Activated CD4-positive, alpha-beta T cell treated with anti-CD3 and anti-CD28 coated beads, Interleukin-2, amount 50 U/mL, for 4 hours (primary cell): ENCODE results near the gene ARRDC1.
A peak's percentile ranks its signal among the peaks of the same experiment; 100 is the strongest.
"Not testable (repeated sequence)": the region's sequence is repeated elsewhere in the genome, so short reads cannot be mapped to it uniquely, and the experiment has no call there.

Experiments
- DNase-seq, 2 experiments: peaks; one replicate each; pipeline ENCODE4 v3.0.0-alpha.2; 2020

ARRDC1 gene

DNA sequence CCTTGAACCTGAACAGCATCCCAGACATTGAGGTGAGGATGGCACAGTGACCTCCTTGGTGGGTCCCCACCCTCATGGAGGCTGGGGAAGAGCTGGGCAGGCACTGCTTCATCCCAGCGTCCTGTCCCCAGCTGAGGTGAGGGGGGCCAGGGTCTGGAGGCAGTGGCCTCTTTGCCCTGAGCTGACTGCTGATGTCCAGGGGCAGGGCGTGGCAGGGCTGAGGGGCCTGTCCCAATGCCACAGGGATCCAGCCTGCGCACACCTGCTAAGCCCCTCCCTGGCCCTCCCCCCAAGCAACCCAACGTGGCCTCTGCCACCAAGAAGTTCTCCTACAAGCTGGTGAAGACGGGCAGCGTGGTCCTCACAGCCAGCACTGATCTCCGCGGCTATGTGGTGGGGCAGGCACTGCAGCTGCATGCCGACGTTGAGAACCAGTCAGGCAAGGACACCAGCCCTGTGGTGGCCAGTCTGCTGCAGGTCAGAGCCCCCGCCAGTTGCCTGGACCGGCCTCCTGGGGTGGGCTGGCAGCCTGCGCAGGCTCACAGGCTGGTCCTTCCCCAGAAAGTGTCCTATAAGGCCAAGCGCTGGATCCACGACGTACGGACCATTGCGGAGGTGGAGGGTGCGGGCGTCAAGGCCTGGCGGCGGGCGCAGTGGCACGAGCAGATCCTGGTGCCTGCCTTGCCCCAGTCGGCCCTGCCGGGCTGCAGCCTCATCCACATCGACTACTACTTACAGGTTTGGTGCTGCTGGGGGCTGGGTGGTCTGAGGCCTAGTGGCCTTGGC is 8.4 kb downstream of the ARRDC1 start:
- no peak for DNase-seq

DNA sequence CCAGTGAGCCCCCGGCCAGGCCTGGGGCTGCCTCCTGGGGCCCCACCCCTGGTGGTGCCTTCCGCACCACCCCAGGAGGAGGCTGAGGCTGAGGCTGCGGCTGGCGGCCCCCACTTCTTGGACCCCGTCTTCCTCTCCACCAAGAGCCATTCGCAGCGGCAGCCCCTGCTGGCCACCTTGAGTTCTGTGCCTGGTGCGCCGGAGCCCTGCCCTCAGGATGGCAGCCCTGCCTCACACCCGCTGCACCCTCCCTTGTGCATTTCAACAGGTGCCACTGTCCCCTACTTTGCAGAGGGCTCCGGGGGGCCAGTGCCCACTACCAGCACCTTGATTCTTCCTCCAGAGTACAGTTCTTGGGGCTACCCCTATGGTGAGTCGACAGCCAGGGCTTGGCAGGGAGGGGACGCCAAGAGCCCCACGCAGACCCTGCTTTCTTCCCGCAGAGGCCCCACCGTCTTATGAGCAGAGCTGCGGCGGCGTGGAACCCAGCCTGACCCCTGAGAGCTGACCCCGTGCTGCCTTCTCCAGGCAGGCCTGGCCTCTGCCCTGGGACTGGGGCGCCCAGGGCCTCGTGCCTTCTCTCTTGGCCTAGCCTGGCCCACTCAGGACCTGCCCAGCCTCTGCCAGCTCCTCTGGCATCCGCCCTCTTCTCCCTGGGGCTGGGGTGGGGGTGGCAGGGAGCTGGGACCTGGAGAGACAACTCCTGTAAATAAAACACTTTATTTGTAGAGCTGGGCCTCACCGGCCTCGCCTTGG is 9.3 kb downstream of the ARRDC1 start:
- DNase-seq, result no peak

DNA sequence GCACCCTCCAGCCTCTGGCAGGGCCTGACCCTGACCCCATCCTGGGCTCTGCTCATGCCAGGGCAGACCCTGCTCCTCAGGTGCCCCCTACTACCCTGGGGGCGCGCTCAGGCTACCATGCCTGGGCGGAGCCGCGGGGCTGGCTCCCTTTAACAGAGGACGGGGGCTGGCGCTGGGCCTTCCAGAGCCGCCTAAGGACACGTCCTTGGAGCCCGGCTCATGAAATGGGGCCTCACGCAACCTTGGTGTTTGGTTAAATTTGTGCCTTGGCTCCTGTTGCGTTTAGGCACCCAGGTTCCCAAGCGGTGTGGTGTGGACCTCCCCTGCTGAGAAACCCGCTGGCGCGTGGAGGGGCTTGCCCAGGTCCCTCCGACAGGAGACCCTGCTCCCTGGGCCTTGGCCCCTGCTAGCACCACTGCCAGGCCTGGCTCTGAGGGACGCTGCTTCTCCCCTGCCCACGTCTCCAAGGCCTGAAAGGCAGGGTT is 9.9 kb downstream of the ARRDC1 start:
- DNase-seq, result no peak

DNA sequence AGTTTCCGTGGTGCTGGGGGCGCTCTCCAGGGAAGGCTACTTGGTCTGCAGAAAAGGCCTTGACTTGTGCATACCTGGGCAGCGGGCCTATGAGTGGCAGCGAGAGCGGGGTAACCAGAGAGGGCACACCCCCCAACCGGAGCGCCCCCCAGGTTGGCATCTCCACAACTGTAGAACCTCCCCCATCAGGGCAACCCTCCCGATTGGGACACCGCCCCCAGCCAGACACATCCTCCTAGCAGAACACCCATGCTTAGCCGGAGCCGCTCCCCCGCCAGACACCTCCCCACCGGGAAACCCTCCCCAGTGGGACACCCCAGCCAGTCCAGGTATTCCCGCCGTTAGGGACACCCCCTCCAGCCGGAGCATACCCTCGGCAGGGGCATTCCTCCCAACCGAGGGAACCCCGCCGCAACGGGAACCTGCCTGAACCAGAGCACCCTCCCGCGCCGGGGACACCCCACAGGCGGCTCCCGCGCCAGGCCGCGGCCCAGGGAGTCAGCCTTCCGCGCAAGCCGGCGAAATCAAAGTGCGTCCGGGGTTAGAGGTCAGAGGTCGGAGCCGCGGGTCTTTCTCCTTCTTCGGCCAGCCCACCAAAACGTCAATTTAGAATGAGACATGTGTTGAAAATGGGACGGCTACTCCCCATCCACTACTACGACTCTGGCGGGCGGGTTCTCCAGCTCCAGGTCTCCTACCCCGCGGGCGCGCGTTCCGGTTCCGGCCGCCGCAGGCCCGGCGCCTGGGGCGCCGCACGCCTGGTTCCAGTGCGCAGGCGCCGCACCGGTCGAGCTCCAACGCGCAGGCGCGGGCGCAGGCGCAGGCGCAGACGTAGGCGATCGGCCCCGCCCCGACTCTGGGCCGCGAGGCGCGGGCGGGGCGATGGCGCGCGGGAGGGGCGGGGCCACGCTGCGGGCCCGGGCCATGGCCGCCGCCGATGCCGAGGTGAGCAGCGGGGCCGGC is 12.9 kb downstream of the ARRDC1 start, which contains the start of gene EHMT1:
EHMT1 (plus strand) TSS at position 901 of the 963 bp plus-strand sequence; CDS start at position 925, 24 bp downstream.
- DNase-seq, result peak; percentile 83 to 84

DNA sequence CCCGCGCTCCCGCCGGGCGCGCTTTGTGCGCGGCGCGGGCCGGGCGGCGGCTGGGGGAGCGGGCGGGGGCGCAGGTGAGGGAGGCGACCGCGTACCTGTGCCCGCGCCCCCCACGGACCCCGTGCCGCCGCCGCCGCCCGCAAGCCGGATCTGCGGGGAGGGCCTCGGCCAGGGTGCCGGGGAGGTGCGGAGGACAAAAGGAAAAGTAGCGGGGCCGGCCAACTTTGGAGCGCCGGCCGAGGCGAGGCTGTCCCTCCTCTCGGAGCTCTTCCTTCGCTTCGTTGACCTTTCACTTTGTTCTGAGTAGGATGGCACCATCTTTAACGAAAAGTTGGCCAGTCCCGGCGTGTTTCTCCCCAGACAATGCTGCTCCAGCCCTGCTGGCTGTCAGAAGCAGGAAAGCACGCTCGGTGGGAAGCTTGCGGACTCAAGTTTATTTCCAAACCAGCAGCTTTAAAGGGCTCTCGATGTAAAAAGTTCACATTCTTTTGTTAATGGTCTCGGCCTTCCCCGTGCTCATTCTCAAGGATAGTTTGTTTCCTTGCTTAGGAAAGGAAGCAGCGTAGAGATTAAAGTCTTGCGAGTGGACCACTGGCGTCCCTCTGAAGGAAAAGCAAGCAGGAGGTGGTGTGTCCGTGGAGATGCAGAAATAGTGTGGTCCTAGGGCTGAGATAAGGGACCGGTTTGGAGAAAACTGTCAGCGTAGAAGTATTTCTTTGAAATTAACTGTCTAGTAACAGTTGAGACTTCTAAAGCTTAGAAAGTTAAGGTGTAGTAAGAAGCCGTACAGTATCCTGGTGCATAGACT is 14.0 kb downstream of the ARRDC1 start:
- no peak for DNase-seq

DNA sequence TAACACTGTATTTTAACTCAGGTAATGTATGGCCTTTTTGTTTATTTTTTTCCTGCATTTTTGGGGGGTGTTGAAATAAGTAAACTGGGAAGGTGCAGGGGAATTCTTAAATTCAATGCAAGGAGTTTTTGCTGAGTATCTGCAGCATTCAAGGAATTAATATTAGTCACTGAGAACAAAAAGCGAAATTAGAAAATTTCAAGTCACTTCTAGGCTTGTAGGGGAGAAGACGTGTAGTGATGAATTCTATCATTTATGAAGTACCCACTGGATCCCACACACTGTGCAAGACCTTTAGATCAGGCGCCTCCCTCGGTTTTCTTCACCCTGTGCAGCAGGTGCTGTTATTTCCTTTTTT is 14.5 kb downstream of the ARRDC1 start:
- no peak for DNase-seq

DNA sequence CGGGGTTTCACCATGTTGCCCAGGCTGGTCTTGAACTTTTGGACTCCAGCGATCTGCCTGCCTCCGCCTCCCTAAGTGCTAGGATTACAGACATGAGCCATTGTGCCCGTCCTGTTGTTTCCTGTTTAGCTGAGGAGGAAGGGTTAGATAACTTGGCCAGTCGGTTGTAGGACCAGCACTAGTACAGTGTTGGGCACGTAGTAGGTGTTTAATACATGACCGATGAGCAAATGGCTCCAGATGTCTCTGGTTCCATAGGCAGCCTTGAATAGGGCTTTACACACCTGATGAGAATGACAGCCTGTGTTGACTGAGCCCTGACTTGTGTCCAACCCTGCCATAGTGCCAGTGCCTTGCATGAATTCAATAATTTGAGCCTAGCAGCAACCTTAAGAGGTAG is 15.1 kb downstream of the ARRDC1 start:
- DNase-seq, result no peak

DNA sequence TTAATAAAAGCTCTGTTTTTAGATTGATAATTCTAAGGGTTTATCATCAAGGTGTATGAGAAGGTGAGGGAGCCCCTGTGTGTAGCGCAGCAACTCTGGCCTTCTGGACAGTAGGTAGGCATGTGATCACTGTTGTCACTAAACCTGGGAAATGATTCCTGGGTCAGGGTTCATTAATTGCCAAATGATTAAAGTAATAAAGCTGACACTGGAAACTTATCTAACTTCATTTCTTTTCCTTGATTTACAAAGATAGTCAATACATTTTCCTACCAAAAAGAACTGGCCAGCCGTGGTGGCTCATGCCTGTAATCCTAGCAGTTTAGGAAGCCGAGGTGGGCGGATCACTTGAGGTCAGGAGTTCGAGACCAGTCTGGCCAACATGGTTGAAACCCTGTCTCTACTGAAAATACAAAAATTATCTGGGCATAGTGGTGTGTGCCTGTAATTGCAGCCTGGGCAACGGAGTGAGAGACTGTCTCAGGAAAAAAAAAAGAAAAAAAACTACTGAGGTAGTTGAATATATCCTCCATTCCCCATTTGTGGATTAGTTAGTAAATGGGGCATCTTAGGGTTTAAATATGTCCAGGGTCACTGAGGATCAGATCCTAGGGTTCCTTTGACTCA is 15.8 kb downstream of the ARRDC1 start:
- no peak for DNase-seq

DNA sequence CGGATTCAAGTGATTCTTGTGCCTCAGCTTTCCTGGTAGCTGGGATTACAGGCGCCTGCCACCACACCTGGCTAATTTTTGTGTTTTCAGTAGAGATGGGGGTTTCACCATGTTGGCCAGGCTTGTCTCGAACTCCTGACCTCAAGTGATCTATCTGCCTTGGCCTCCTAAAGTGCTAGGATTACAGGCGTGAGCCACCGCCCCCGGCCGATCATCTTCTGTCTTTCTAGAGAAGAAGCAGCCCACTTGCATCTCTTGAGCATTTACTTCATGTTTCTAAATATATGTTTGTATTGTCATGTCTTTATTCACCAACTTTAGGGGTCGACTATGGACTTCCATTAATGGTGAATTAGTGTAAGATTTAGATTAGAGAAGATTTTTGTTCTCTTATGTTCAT is 16.7 kb downstream of the ARRDC1 start:
- DNase-seq, result not testable (repeated sequence)

DNA sequence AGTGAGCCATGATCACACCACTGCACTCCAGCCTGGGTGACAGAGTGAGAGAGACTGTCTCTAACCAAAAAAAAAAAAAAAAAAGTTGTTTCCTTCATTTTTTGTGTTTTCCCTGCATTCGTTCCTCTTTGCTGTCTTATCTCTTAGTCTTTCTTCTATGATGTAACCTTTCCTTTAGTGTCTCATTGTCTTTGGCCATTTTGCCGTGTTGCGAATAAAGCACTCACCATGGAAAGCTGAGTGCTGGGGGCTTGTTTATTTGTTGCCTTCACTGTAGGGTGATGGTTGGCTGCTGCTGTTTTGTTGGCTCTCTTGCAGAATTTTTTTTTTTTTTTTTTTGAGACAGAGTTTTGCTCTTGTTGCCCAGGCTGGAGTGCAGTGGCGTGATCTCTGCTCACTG is 21.0 kb downstream of the ARRDC1 start:
- no peak for DNase-seq

DNA sequence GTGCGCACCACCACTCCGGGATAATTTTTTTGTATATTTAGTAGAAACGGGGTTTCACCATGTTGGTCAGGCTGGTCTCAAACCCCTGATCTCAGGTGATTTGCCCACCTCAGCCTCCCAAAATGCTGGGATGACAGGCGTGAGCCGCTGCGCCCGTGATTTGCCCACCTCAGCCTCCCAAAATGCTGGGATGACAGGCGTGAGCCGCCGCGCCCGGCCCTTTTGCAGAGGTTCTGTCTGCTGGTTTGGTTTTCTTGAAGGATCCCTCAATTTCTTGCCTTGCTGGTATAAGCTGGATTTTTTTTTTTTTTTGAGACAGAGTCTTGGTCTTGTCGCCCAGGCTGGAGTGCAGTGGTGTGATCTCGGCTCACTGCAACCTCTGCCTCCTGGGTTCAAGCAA is 21.9 kb downstream of the ARRDC1 start:
- not testable (repeated sequence) for DNase-seq

DNA sequence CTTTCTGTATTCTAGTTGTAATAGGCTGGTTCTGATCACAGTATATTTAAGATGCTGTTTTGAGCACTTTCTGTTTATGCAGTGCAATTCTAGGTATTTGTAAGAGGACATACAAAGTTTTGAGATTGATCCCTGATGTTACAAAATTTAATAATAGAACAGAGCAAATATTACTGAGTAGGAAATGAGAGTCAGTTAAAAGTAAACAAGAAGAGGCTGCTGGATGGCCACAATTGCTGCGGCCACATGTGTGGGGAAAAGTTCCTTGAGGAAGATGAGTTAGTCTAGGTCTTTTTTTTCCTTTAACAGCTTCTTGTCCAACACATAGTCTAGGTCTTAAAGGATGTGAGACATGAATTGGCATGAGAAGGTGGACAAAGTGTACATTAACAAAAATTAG is 24.6 kb downstream of the ARRDC1 start:
- DNase-seq, result no peak

DNA sequence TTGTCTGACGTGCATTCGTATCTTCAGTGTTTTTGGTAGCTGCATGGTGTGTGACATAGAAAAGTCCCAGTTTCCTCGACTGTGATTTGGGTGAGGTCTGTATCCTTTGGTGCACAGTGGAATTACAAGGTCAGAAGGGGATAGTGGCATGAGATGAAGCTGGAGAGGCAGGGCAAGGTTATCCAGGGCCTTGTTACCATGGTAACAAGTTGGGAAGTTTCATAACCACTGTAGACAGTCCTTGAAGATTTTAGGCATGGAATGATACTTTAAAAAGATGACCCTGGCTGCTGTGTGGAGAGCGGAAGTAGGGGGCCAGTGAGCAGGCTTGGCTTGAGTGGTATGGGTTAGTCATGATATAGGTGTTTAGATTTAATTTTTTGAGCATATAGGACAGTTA is 25.2 kb downstream of the ARRDC1 start:
- DNase-seq, result no peak

DNA sequence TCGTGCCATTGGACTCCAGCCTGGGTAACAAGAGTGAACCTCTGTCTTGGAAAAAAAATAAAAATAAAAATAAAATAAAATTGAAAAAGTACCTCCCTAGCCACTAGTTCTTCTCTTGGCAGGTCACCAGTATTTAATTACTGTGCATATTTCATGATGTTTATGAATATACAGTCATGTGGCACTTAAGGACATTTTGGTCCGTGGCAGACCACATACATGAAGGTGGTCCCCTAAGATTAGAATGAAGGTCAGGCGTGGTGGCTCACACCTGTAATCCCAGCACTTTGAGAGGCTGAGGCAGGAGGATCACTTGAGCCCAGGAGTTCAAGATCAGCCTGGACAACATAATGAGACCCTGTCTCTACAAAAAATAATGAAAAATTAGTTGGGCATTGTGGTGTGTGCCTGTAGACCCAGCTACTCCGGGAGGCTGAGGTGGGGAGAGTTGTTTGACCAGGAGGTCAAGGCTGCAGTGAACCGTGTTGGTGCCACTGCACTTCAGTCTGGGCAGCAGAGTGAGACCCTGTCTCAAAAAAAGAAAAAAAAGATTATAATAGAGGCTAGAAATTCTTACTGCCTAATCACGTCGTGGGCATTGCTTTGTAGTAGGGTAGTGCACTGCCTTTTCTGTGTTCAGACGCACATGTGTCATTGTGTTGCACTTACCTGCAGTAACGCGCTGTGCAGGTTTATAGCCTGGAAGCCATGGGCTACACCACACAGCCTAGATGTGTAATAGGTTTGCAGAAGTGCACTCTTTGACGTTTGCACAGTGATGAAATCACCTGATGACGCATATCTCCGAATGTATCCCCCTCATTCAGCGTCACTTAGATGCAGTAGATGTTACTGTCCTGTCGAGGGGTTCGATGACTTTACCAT is 26.1 kb downstream of the ARRDC1 start:
- DNase-seq, result no peak

DNA sequence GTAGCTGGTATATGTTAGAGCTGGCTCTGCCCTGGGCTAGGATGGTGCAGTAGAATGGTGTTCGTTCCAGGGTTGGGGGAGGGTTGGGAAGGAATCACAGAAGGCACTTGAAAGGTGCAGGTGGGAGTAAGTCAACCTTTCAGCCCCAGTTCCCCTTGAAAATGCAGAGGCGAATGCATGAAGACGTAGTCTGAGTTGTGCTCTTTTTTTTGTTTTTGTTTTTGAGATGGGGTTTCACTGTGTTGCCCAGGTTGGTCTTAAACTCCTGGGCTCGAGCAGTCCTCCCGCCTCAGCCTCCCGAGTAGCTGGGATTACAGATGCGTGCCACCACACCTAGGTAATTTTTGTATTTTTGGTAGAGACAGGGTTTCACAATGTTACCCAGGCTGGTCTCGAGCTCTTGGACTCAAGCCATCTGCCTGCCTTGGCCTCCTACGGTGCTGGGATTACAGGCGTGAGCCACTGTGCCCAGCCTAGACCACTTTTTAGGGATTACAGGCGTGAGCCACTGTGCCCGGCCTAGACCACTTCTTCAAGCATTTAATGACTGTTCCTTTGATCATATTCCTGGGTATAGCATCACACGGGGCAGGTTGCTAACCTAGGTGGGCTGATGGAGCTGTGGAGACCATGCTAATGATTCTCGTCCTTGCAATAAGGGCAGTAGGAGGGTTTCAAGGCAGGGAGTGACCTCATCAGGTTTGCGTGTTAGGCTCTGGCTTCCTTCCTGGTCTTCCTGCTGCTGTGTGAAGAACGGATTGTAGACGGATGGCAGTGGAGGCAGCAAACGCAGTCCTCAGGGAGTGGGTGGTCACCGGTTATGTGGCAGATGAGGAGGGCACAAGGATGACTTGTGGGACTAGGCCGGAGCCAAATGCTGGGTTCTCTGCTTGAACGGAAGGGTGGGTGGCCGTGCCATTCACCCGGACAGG is 27.0 kb downstream of the ARRDC1 start:
- DNase-seq, result no peak

DNA sequence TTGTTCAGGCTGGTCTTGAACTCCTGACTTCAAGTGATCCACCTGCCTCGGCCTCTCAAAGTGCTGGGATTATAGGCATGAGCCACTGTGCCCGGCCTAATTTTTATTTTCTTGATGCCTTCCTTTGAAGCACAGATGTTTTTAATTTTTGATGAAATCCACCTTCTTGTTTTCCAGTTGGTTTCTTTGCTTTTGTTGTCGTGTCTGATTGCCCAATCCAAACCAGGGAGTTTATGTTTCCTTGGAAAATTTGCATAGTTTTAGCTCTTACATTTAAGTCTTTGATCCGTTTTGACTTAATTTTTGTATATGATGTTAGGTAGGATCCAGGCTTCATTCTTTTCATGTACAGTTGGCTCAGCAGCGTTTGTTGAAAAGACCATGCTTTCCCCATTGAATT is 28.5 kb downstream of the ARRDC1 start:
- no peak for DNase-seq

DNA sequence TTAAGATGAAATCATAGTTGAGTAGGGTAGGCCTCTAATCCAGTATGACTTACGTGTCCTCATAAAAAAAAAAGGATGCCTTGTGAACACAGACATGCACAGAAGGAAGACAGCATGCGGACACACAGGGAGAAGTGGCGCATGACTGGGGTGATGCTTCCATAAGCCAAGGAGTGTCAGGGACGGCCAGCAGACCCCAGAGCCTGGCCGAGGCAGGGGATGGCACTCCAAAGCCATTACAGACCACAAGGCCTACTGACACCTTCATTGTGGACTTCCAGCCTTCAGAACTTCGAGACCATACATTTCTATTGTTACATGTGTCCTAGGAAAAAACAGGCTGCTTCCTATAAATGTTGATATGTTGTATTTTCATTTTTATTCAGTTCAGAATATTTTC is 33.2 kb downstream of the ARRDC1 start:
- no peak for DNase-seq

DNA sequence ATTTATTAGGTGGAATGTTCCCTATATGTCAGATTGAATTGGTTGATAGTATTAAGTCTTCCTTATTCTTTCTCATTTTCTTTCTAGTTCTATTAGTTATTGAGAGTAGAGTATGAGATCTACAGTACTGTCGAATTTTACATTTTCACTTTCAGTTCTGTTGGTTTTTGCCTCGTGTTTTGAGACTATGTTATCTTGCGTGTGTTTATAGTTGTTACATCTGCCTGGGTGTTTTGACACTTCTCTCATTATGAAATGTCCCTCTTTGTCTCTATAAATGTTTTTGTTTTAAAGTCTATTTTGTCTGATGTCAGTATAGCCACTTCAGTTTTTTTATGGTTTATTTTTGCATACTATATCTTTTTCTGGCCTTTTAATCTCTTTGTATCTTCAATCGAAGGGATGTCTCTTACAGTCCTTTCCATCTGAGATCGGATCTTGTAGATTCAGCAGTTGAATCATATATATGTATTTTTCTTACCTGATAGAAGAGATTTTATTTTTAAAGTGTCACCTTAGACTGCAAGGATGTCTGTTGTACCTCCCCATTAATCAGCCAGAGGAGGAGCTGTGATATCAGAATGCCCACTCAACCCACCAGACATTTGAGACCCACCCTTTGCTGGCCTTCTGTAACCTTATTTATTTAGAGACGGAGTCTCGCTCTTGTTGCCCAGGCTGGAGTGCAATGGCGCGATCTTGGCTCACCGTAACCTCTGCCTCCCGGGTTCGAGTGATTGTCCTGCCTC is 34.0 kb downstream of the ARRDC1 start:
- DNase-seq, result no peak

DNA sequence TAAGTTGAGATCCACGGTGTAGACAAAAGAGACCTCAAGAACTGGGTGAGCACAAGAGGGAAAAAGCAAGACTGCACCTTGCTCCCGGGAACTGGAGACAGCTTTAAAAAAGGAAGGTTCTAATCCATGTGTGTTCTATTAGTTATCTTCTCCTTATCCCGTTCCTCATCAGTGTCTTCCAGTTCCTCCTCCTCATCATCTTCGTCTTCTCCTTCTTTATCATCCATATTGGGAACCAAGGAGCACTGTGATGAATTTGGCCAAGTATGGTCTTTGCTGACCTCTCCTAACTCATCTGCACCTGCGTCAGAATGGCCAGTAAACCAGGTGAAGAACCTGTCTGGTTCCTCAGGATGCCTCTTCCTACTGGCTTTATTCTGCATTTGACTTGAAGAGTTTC is 35.4 kb downstream of the ARRDC1 start:
- no peak for DNase-seq
